Measurements from ENCODE around the gene VPS18.

VPS18 gene

DNA sequence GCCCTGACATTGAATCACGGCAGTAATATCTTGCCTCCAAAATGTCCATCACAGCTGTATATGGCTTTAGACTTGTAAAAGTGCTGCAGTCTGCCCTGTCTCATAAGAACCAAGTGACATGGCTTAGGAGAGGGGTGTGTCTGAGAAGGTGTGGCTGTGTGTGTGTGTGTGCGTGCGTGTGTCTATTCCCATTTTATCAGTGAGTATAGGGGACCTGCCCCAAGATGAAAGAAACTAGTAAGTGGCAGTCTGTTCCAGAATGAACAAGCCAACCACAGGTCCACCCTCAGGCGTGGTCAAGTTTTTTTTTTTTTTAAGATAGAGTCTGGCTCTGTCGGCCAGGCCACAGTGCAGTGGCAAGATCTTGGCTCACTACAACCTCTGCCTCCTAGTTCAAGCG is 14.6 kb upstream of the VPS18 start:
- DNase-seq (ENCODE audit: low spot score), result no peak
- TF ChIP-seq, protein P1, sequence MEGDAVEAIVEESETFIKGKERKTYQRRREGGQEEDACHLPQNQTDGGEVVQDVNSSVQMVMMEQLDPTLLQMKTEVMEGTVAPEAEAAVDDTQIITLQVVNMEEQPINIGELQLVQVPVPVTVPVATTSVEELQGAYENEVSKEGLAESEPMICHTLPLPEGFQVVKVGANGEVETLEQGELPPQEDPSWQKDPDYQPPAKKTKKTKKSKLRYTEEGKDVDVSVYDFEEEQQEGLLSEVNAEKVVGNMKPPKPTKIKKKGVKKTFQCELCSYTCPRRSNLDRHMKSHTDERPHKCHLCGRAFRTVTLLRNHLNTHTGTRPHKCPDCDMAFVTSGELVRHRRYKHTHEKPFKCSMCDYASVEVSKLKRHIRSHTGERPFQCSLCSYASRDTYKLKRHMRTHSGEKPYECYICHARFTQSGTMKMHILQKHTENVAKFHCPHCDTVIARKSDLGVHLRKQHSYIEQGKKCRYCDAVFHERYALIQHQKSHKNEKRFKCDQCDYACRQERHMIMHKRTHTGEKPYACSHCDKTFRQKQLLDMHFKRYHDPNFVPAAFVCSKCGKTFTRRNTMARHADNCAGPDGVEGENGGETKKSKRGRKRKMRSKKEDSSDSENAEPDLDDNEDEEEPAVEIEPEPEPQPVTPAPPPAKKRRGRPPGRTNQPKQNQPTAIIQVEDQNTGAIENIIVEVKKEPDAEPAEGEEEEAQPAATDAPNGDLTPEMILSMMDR (IDR thresholded peaks at IDR 0.05; ENCODE audit: extremely low read depth, missing control alignments), result no peak

DNA sequence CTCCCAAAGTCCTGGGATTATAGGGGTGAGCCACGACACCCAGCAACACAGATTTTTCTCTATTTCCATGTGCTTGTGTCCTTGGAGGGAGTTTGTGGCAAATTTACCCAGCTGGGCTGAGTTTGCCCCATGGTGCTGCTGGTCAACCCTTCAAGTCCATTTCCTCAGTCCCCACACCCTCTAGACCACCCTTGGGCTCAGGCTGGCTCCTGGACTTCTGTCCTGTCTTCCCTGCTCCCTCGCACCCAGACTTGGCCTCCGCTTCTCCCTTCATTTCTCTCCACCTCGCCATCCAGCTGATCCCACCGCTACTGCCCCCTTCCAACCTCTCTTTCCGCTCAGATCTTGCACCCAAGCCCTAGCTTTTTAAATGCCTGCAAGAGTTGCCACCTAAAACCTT is 12.9 kb upstream of the VPS18 start:
- DNase-seq (ENCODE audit: low spot score), result no peak
- TF ChIP-seq, protein P1 (IDR thresholded peaks at IDR 0.05; ENCODE audit: extremely low read depth, missing control alignments), result no peak

DNA sequence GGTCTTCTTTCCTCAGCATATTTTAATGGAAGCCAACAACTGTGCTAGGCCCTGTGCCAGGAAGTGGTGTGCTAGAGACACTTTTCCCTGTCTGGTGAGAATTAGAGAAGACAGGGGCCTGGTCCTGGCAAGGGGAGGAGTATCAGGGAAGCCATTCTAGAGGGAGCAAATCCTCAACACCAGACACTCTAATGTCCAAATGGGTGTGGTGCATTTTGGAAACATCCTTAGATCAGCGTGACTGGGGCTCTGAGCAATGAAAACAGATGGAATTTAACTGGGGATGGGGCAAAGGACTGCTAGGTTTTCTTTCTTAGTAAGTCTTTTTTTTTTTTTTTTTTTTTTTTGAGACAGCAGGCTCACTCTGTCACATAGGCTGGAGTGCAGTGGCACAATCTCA is 7.7 kb upstream of the VPS18 start:
- no peak for DNase-seq (ENCODE audit: low spot score)
- TF ChIP-seq, protein P1 (IDR thresholded peaks at IDR 0.05; ENCODE audit: extremely low read depth, missing control alignments), result no peak

DNA sequence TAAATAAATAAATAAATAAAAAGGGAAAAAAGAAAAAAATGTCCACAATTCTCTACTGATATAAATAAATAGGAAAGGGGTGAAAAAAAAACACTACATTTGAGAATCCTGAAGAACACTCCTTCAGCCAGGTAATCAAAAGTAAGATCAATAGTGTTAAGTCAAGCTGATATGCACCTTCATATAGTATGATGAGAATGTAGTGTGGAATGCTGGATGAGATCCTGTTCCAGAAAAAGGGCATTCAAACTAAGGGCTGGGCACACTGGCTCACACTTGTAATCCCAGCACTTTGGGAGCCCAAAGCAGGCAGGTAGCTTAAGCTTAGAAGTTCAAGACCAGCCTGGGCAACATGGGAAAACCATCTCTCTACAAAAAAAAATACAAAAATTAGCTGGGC is 5.1 kb upstream of the VPS18 start:
- TF ChIP-seq, protein P1 (IDR thresholded peaks at IDR 0.05; ENCODE audit: extremely low read depth, missing control alignments), result no peak
- DNase-seq (ENCODE audit: low spot score), result no peak

DNA sequence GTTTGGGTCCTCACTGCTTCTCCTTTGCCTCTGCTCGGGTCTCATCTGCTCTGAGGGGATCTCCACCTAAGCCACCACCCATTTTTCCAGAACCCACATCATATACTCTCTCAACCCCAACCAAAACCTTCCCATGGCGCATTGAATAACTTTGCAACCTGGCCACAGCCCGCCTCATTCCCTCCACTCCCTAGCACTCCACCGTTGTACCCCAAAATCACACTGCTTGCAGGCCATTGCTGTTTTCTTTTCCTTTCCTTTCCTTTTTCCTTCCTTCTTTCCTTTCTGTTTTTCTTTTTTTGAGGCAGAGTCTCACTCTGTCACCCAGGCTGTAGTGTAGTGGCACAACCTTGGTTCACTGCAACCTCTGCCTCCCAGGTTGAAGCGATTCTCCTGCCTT is 3.1 kb upstream of the VPS18 start:
- DNase-seq (ENCODE audit: low spot score), result no peak
- TF ChIP-seq, protein P1 (IDR thresholded peaks at IDR 0.05; ENCODE audit: extremely low read depth, missing control alignments), result no peak

DNA sequence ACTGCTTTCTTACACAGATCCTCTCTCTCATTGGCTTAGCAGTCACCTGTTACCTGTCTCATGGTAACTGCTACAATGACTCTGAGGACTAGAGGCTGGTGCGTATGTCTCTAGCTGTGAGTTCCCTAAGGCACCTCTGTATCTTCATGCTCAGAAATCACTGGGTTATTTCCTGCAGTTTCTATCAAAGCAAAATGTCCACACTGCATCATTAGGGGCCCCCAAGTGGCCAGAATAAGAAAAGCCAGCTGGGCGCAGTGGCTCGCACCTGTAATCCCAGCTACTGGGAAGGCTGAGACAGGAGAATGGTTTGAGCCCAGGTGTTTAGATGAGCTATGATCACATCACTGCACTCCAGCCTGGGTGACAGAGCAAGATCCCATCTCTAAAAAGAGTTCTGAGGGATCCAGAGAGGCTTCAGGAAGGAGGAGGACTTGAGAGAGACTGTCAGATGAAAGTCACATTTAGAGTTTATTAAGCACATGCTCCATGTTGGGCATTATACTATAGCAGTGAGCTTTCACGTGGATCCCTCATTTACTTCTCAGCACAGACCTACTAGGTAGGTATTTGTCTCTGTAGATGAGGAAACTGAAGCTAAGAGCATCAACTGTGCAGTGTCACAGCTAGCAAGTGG is 2.3 kb upstream of the VPS18 start:
- no peak for DNase-seq (ENCODE audit: low spot score)
- TF ChIP-seq, protein P1 (IDR thresholded peaks at IDR 0.05; ENCODE audit: extremely low read depth, missing control alignments), result peak; percentile 56

DNA sequence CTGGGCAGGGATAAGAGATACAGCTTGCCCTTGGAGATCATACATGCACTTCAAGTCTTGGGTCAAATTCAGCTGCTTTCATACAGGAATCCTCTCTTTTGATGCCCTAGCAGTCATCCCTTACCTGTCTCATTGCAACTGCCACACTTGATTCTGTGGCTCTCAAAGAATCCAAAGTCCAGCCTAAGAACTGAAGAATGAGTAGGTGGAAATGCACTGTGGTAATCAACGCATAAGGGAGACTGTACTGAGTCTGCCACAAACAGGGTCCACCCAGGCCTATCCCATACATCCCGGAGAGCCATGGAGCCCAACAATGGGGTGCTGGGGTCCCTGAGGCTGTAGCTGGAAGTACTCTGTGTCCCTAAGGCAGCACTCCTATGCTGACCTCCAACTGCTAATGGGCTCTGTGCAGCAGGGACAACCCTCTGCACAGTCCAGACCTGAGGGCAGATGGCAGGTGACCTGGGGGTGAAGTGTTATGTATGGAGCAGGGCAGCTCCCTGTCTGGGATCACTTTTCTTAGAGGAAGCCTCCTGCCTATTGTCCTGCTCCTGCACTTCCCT is 1.7 kb upstream of the VPS18 start:
- TF ChIP-seq, protein P1 (IDR thresholded peaks at IDR 0.05; ENCODE audit: extremely low read depth, missing control alignments), result no peak
- DNase-seq (ENCODE audit: low spot score), result no peak

Data from GM20000 (cell line).